Stomach (tissue), 9 donors: Measurements from ENCODE around the gene ARPC1B. TPM values are rescaled to one million over a fixed set of nuclear protein-coding genes. Genes with fewer than 3 reads are reported as not detected.
A peak's percentile ranks its signal among the peaks of the same experiment; 100 is the strongest.
"Not testable (repeated sequence)": the region's sequence is repeated elsewhere in the genome, so short reads cannot be mapped to it uniquely, and the experiment has no call there.

Experiments
- DNase-seq, 2 donors: peaks; one replicate each; pipeline versions ENCODE4 v3.0.0 to v3.0.0-alpha.2; 2013 to 2019
- H3K27ac ChIP-seq, 5 donors: fragments of 200-600 bp in 4 of 5; sonication (generic) in 4 of 5; one replicate each; pipeline ENCODE4 v1.5.1; 2013 to 2019; ENCODE audit warnings: mild to moderate bottlenecking in 1 of 5, moderate library complexity in 1 of 5
- H3K27me3 ChIP-seq, 3 donors: fragments of 200-600 bp; sonication (generic); one replicate each; pipeline ENCODE4 v1.5.1; 2017 to 2019; ENCODE audit warnings: mixed run types in 1 of 3
- H3K36me3 ChIP-seq, 4 donors: fragments of 200-600 bp; sonication (generic); 1 replicate in 3 of 4; 2 replicates in 1 of 4; pipeline ENCODE4 v1.5.1; 2016 to 2019
- H3K4me1 ChIP-seq, 4 donors: fragments of 200-600 bp; sonication (generic); one replicate each; pipeline ENCODE4 v1.5.1; 2016 to 2019
- H3K4me3 ChIP-seq, 4 donors: fragments of 200-600 bp; sonication (generic) in 3 of 4; one replicate each; pipeline ENCODE4 v1.5.1; 2016 to 2019; ENCODE audit warnings: mild to moderate bottlenecking in 1 of 4
- H3K9me3 ChIP-seq, 4 donors: fragments of 200-600 bp; sonication (generic); one replicate each; pipeline ENCODE4 v1.5.1; 2016 to 2019
- CTCF ChIP-seq, 7 experiments: fragments of 450-650 bp in 4 of 7; fragments of 200-600 bp in 3 of 7; sonication (generic) in 3 of 7; IDR thresholded peaks; one replicate each; pipeline ENCODE4 v1.5.1; 2016 to 2019; ENCODE audit warnings: antibody characterized with exemption in 7 of 7, control low read depth in 2 of 7, mild to moderate bottlenecking in 1 of 7
- EP300 ChIP-seq: sonication (generic); formaldehyde crosslinking; IDR thresholded peaks from one replicate; pipeline ENCODE4 v1.6.1; 2017; ENCODE audit warnings: antibody characterized with exemption
- POLR2A ChIP-seq, 4 donors: fragments of 450-650 bp; IDR thresholded peaks; one replicate each; pipeline ENCODE4 v1.6.1; 2016; ENCODE audit warnings: antibody characterized with exemption in 4 of 4, control low read depth in 2 of 4, mild to moderate bottlenecking in 1 of 4, moderate library complexity in 1 of 4
- POLR2AphosphoS5 ChIP-seq, 3 donors: sonication (generic); formaldehyde crosslinking; IDR thresholded peaks; one replicate each; pipeline ENCODE4 v1.6.1; 2016; ENCODE audit warnings: antibody characterized with exemption in 3 of 3
- WGBS, 5 donors: extraction: QIAGEN DNeasy Blood & Tissue Kit in 3 of 5; methylation state at CpG; one replicate each; pipeline versions ENCODE4 v1.1.5 to v1.1.7; 2013 to 2018; 5-methylcytosine and 5-hydroxymethylcytosine counted together
- intact Hi-C: fragments of 100-400 bp; cut with DNase I; formaldehyde crosslinking; loops from one replicate; pipeline ENCODE4 v1.15.1; 2023; ENCODE audit warnings: low total_unique reads
- polyA plus RNA-seq, 3 donors: library from polyadenylated mRNA; stranded (reverse); fragments of 200-250 nt; gene quantifications; one replicate each; pipeline ENCODE4 v1.2.3, GENCODE V29; 2013
- total RNA-seq, 5 donors: library from RNA; depleted of rRNA; stranded (reverse); fragments of >200 nt; gene quantifications; one replicate each; pipeline versions ENCODE4 v1.1.0 to v1.2.3, GENCODE V29; 2014 to 2016
- donor health status: healthy with polysubstance abuse.
- donor health status: Bipolar disorder and iron deficiency.
- donor health status: healthy.

ARPC1B gene
- total and polyA plus RNA-seq, 8 donors = 25.1 to 229 (median 110) TPM

DNA sequence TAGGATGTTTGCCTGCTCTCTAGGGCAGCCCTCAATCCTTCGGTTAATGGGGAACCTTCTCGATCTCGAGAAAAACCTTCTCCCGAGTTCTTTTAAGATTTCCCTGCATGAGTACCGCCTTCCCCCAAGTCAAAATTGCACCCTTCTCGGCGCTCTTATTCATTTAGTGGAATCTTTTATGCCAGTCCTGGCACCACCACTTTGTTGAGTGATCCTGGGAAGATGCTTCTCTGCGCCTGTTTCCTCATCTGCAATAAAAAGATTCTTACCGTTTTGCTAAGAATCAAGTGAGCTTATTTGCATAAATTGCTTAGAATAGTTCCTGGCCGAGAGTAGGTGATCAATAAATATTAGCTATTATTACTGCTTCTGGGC, 48.1 kb upstream of the ARPC1B start:
- Histone ChIP-seq H3K27ac (peak overlapping the region; percentile 85 to 92 (median 88)), H3K36me3 (no peaks in the 10 kb centered on the region), H3K27me3 (no peaks in the 10 kb centered on the region), H3K9me3 (no peaks in the 10 kb centered on the region), H3K4me1 (peaks cover 36 to 60% (median 56%) of the 10 kb centered on the region in 4 donors), H3K4me3 (peak overlapping the region; percentile 75 to 99 (median 82))
- TF ChIP-seq POLR2AphosphoS5 (IDR thresholded peaks at IDR 0.05) (no peak), POLR2A (IDR thresholded peaks at IDR 0.05) (no peak), CTCF (IDR thresholded peaks at IDR 0.05) (no peak), EP300 (no peak)
- intact Hi-C loops = no loop called here
- 1 to 2% (median 1%) methylated on average over 10 of the region's 10 CpGs for WGBS, 5 donors
- DNase-seq = no peak

DNA sequence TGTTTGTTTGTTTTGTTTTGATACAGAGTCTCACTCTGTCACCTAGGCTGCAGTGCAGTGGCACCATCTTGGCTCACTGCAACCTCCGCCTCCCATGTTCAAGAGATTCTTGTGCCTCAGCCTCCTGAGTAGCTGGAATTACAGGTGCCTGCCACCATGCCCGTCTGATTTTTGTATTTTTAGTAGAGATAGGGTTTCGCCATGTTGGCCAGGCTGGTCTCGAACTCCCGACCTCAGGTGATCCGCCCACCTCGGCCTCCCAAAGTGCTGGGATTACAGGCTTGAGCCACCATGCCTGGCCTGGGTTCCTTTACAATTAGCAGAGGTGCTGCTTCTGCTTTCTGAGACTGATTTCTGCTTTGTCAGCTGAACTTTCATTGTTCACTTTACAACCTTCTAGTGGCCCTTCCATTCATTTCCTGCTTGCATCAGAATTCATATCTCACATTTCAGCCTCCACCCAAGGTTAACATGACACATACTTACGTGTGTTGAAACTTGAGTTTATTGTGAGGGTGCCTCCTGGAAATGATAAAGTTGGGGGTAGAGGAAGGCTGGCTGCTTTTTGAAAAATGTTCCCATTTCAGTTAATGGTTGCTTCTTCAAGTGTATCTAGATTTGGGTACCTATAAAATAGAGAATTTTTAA, 44.1 kb upstream of the ARPC1B start:
- TF ChIP-seq POLR2AphosphoS5 (IDR thresholded peaks at IDR 0.05) = peak in 2 of 3 donors; percentile 59 to 87
- H3K27me3 ChIP-seq, H3K9me3 ChIP-seq, H3K4me3 ChIP-seq, intact Hi-C loops: not testable (repeated sequence)
- Histone ChIP-seq H3K27ac (peak overlapping the region; percentile 66 to 88 (median 79)), H3K4me1 (peaks cover 36 to 57% (median 50%) of the 10 kb centered on the region in 4 donors), H3K36me3 (peaks cover 24 to 31% (median 28%) of the 10 kb centered on the region in 4 donors)
- 48 to 66% (median 54%) methylated on average over 8 of the region's 8 CpGs for WGBS, 5 donors
- peak in 1 of 2 donors; percentile 87 for DNase-seq

GRCh38 chr7:99331002-99331401, 43.5 kb upstream of the ARPC1B start:
- Histone ChIP-seq H3K27ac (peak overlapping the region; percentile 66 to 90 (median 79)), H3K4me1 (peaks cover 36 to 57% (median 50%) of the 10 kb centered on the region in 4 donors), H3K9me3 (no peaks in the 10 kb centered on the region), H3K4me3 (no peak overlapping the region), H3K27me3 (no peaks in the 10 kb centered on the region), H3K36me3 (peaks cover 26 to 37% (median 34%) of the 10 kb centered on the region in 4 donors)
- WGBS, 5 donors = 72 to 84% (median 79%) methylated on average over 1 to 2 of the region's 2 CpGs
- TF ChIP-seq EP300 = no peak
- no peak for TF ChIP-seq CTCF (IDR thresholded peaks at IDR 0.05)
- no peak for TF ChIP-seq POLR2A (IDR thresholded peaks at IDR 0.05)
- TF ChIP-seq POLR2AphosphoS5 (IDR thresholded peaks at IDR 0.05) = no peak
- no peak for DNase-seq
- intact Hi-C loops = no loop called here

- no peak for DNase-seq
- intact Hi-C loops = no loop called here
- no peak overlapping the region for H3K27ac ChIP-seq
- WGBS, 5 donors = 94 to 99% (median 97%) methylated on average over 3 of the region's 3 CpGs
- no peaks in the 10 kb centered on the region for H3K4me1 ChIP-seq
- peaks cover 72 to 100% (median 99%) of the 10 kb centered on the region in 4 donors for H3K36me3 ChIP-seq
- H3K9me3 ChIP-seq = no peaks in the 10 kb centered on the region
- H3K27me3 ChIP-seq = no peaks in the 10 kb centered on the region
- H3K4me3 ChIP-seq = no peak overlapping the region
- TF ChIP-seq POLR2AphosphoS5 (IDR thresholded peaks at IDR 0.05) (no peak), CTCF (IDR thresholded peaks at IDR 0.05) (no peak), POLR2A (IDR thresholded peaks at IDR 0.05) (no peak), EP300 (no peak)
Measured at GRCh38 chr7:99339595-99339994, 34.9 kb upstream of the ARPC1B start.

DNA sequence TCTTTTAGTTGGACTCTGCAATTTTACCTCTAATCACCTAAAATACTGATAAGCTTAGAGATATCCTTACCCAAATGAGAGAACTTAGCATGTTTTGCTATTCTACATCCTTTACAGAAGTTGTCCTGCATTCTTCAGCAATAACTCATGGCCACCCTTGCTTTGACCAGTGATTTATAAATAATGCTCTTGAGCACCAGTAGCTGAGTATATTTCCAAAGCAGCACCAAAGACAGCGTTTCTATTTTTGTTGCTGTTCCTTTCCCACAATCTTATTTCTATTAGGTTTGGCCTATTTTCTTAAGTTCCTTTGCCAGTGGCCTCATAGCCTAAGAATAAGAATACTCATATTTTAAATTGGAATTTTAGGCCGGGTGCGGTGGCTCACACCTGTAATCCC, 33.9 kb upstream of the ARPC1B start:
- H3K9me3 ChIP-seq = no peaks in the 10 kb centered on the region
- no peak for TF ChIP-seq POLR2AphosphoS5 (IDR thresholded peaks at IDR 0.05)
- TF ChIP-seq CTCF (IDR thresholded peaks at IDR 0.05) = no peak
- TF ChIP-seq POLR2A (IDR thresholded peaks at IDR 0.05) = no peak
- TF ChIP-seq EP300 = no peak
- DNase-seq = no peak
- intact Hi-C loops = no loop called here
- H3K27me3 ChIP-seq = no peaks in the 10 kb centered on the region
- no peaks in the 10 kb centered on the region for H3K4me1 ChIP-seq
- peaks cover 65 to 99% (median 99%) of the 10 kb centered on the region in 4 donors for H3K36me3 ChIP-seq
- H3K27ac ChIP-seq = no peak overlapping the region
- WGBS, 5 donors = 89 to 99% (median 92%) methylated on average over 3 of the region's 3 CpGs
- H3K4me3 ChIP-seq = no peak overlapping the region
